Loucy (cell line): ENCODE measurements around the gene UVSSA.

ENCODE experiments used
- H2AFZ ChIP-seq: fragments of 200-600 bp; sonication (generic); 2 replicates; pipeline ENCODE4 v1.6.0; 2016; ENCODE audit warnings: antibody characterized with exemption, mild to moderate bottlenecking, low read length, moderate library complexity
- H3F3A ChIP-seq: fragments of 200-600 bp; 2 replicates; pipeline ENCODE4 v1.6.0; 2016; ENCODE audit warnings: antibody characterized with exemption, low read depth, mild to moderate bottlenecking
- H3K27me3 ChIP-seq: fragments of 200-600 bp; sonication (generic); 2 replicates; pipeline ENCODE4 v1.6.1; 2014; ENCODE audit warnings: low read length, mild to moderate bottlenecking; ENCODE audit not compliant: insufficient read depth, poor library complexity, severe bottlenecking
- H3K36me3 ChIP-seq: fragments of 200-600 bp; sonication (generic); 2 replicates; pipeline ENCODE4 v1.6.1; 2016; ENCODE audit warnings: low read length; ENCODE audit not compliant: insufficient read depth
- H3K4me1 ChIP-seq: fragments of 200-600 bp; sonication (generic); 2 replicates; pipeline ENCODE4 v1.5.1; 2014; ENCODE audit warnings: low read length, mild to moderate bottlenecking; ENCODE audit not compliant: insufficient read depth, poor library complexity, severe bottlenecking
- H3K4me2 ChIP-seq: fragments of 200-600 bp; sonication (generic); 2 replicates; pipeline ENCODE4 v1.6.0; 2014; ENCODE audit warnings: antibody characterized with exemption, low read length, low read depth, mild to moderate bottlenecking; ENCODE audit not compliant: poor library complexity, severe bottlenecking
- H3K4me3 ChIP-seq: fragments of 200-600 bp; sonication (generic); 2 replicates; pipeline ENCODE4 v1.5.1; 2014; ENCODE audit warnings: low read length, mild to moderate bottlenecking, mixed read lengths; ENCODE audit not compliant: poor library complexity, severe bottlenecking
- H3K79me2 ChIP-seq: fragments of 200-600 bp; sonication (generic); 2 replicates; pipeline ENCODE4 v1.6.1; 2014; ENCODE audit warnings: low read length; ENCODE audit not compliant: insufficient read depth
- H3K9ac ChIP-seq: fragments of 200-600 bp; sonication (generic); 2 replicates; pipeline ENCODE4 v1.6.0; 2014; ENCODE audit warnings: mild to moderate bottlenecking, low read depth, low read length, moderate library complexity; ENCODE audit not compliant: poor library complexity, severe bottlenecking
- H3K9me2 ChIP-seq: fragments of 200-600 bp; sonication (generic); replicated peaks from 2 replicates; pipeline ENCODE4 v1.6.1; 2016; ENCODE audit warnings: low read depth, low read length, mixed read lengths
- H3K9me3 ChIP-seq: fragments of 200-600 bp; sonication (generic); 2 replicates; pipeline ENCODE4 v1.6.1; 2014; ENCODE audit warnings: mild to moderate bottlenecking, antibody characterized with exemption, low read length, low read depth; ENCODE audit not compliant: insufficient read depth
- H4K20me1 ChIP-seq: fragments of 200-600 bp; sonication (generic); 2 replicates; pipeline ENCODE4 v1.6.0; 2014; ENCODE audit warnings: antibody characterized with exemption, low read length, mild to moderate bottlenecking; ENCODE audit not compliant: insufficient read depth, poor library complexity, severe bottlenecking
- EZH2phosphoT487 ChIP-seq: fragments of 200-600 bp; IDR thresholded peaks from 2 replicates; pipeline ENCODE4 v1.6.1; 2018; ENCODE audit warnings: antibody characterized with exemption, mild to moderate bottlenecking, moderate library complexity, borderline replicate concordance
- TF ChIP-seq, protein P1 (sequence below): fragments of 200-600 bp; sonication (generic); conservative IDR thresholded peaks from 2 replicates; pipeline ENCODE4 v1.5.1; 2014; ENCODE audit warnings: mild to moderate bottlenecking, antibody characterized with exemption, low read length

UVSSA gene

DNA sequence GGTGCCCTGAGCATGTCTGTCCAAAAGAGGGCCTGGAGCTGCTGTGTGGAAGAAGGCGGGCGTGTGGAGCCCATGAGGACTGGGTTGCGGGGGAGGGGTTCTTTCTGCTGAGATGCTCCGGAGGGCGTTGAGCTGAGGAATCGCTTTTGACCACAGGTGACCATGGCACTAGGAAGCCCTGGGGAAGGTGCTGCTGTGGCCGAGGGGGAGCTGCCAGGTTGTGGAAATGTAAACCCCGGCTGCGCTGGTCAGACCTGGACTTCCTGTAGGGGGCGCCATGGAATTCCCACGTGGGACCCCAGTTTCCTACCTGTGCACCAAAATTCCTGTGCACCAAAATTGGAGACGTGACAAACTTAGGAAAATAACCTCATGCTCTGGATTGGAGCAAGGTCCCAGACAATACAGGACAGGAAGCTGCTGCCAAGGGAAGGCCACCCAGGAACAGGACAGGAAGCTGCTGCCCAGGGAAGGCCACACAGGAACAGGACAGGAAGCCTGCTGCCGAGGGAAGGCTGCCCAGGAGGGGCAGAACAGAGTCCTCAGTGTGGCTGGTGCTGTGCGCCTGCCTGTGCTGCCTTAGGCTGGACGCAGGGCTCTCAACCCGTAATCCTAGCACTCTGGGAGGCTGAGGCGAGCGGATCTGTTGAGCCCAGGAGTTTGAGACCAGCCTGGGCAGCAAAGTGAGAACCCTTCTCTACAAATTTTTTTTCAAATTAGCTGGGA, 28.4 kb upstream of the UVSSA start:
- Histone ChIP-seq H3F3A (no peaks in the 10 kb centered on the region), H3K4me2 (no peak overlapping the region), H3K79me2 (no peaks in the 10 kb centered on the region), H3K27me3 (no peaks in the 10 kb centered on the region), H4K20me1 (no peaks in the 10 kb centered on the region), H3K9ac (no peak overlapping the region), H3K9me2 (no peaks in the 10 kb centered on the region), H3K9me3 (no peaks in the 10 kb centered on the region; the same call in 1 of the 2 replicates), H3K36me3 (peaks cover 59% of the 10 kb centered on the region; the same call in 1 of the 2 replicates), H2AFZ (no peak overlapping the region), H3K4me1 (no peaks in the 10 kb centered on the region), H3K4me3 (no peak overlapping the region)
- no peak for TF ChIP-seq EZH2phosphoT487
- TF ChIP-seq, protein P1, sequence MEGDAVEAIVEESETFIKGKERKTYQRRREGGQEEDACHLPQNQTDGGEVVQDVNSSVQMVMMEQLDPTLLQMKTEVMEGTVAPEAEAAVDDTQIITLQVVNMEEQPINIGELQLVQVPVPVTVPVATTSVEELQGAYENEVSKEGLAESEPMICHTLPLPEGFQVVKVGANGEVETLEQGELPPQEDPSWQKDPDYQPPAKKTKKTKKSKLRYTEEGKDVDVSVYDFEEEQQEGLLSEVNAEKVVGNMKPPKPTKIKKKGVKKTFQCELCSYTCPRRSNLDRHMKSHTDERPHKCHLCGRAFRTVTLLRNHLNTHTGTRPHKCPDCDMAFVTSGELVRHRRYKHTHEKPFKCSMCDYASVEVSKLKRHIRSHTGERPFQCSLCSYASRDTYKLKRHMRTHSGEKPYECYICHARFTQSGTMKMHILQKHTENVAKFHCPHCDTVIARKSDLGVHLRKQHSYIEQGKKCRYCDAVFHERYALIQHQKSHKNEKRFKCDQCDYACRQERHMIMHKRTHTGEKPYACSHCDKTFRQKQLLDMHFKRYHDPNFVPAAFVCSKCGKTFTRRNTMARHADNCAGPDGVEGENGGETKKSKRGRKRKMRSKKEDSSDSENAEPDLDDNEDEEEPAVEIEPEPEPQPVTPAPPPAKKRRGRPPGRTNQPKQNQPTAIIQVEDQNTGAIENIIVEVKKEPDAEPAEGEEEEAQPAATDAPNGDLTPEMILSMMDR: peak; percentile 66

DNA sequence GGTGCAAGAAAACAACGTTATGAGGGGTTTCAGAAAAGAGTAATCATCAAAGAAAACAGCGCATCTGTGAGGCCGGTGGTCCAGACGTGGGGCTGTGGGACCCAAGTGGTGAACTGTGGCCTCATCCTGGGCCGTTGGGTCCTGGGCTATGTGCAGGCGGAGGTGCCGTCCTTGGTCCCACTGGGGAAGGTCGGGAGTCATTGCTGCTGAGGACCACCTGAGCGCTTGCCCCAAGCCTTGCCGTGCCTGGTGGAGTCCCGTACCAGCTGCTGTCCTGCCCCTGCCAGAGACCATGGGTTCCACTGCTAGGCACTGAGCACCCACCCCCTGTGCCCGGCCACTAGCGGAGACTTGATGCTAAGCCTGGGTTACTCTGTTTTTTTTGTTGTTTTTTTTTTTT, 25.5 kb upstream of the UVSSA start:
- Histone ChIP-seq H3K9me3 (no peaks in the 10 kb centered on the region), H3K4me1 (no peaks in the 10 kb centered on the region), H3K36me3 (peaks cover 57% of the 10 kb centered on the region; the same call in 1 of the 2 replicates), H2AFZ (no peak overlapping the region), H3K4me2 (no peak overlapping the region), H3K4me3 (no peak overlapping the region), H3K27me3 (no peaks in the 10 kb centered on the region), H3K9me2 (no peaks in the 10 kb centered on the region), H3K79me2 (no peaks in the 10 kb centered on the region), H3K9ac (no peak overlapping the region), H3F3A (no peaks in the 10 kb centered on the region), H4K20me1 (no peaks in the 10 kb centered on the region)
- TF ChIP-seq, protein P1: no peak
- no peak for TF ChIP-seq EZH2phosphoT487

DNA sequence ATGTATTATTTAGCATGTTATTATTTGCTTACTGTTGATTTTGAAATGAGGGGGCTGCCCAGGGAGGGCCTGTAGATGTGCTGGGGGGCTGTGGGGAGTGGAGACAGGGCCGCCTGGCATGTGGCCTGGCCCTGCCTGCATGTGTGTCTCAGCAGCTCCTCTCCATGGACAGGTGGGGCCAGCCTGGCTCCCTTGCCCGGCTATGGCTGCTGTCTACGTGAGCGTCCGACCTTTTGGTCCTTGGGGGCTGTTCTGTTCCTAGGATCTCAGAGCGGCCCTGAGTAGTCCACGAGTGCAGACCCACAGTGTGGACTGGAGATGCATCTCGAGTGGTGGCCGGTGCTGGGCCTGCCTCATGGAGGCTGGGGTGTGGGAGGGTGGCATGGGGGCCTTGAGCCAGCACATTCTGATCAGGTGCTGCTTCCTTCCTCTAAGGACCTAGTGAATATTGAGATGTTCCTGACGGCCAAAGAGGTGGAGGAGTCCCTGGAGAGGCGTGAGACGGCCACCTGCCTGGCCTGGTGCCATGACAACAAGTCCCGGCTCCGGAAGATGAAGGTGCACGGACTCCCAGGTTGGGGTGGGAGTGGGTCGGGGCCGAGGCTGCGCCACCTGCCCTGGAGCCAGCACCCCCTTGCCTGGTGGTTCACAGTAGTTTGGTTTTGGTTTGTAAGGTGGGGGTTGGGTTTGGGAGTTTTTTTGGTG, 24.9 kb upstream of the UVSSA start:
- H2AFZ ChIP-seq: no peak overlapping the region
- no peaks in the 10 kb centered on the region for H3K9me3 ChIP-seq
- H3K79me2 ChIP-seq: no peaks in the 10 kb centered on the region
- H3K9ac ChIP-seq: no peak overlapping the region
- TF ChIP-seq EZH2phosphoT487: no peak
- TF ChIP-seq, protein P1: no peak
- H3K9me2 ChIP-seq: no peaks in the 10 kb centered on the region
- no peak overlapping the region for H3K4me2 ChIP-seq
- H3K4me1 ChIP-seq: no peaks in the 10 kb centered on the region
- no peaks in the 10 kb centered on the region for H3F3A ChIP-seq
- H3K36me3 ChIP-seq: peaks cover 55% of the 10 kb centered on the region; the same call in 1 of the 2 replicates
- no peaks in the 10 kb centered on the region for H3K27me3 ChIP-seq
- no peak overlapping the region for H3K4me3 ChIP-seq
- H4K20me1 ChIP-seq: no peaks in the 10 kb centered on the region
